Measurements from ENCODE around the gene LUC7L3. TPM values are rescaled to one million over a fixed set of nuclear protein-coding genes. Genes with fewer than 3 reads are reported as not detected.

LUC7L3 gene
- total and polyA plus RNA-seq, 3 experiments from 2014 or later, result 72.5 to 120 (median 113) TPM

GRCh38 chr17:50783193-50783660 lies 63.8 kb downstream of the LUC7L3 start:
- ChIA-PET CTCF (interaction anchor here (0.6 to 3.4 kb wide), 24 partner anchors 10 to 177 kb away, joined by 3 to 22 read pairs (median 4); partner anchors contain the start of genes TOB1 and WFIKKN2), POLR2A (interaction anchor here (0.8 kb wide), 1 partner anchor 69 kb away, joined by 4 read pairs; no protein-coding TSS in a partner anchor)
- Histone ChIP-seq H3K4me3 (ENCODE audit: low read length) (no peak overlapping the region), H3K27me3 (ENCODE audit: insufficient read depth, low read length, poor library complexity, severe bottlenecking) (no peaks in the 10 kb centered on the region), H3K9me3 (ENCODE audit: low read length) (no peaks in the 10 kb centered on the region), H3K27ac (ENCODE audit: low read depth, low read length) (no peak overlapping the region), H3K36me3 (ENCODE audit: insufficient read depth, low read length) (no peaks in the 10 kb centered on the region), H3K4me1 (ENCODE audit: insufficient read depth, low read length) (peaks cover 15% of the 10 kb centered on the region)
- Mint-ChIP-seq H3K27me3 (peaks cover 4 to 11% of the 10 kb centered on the region in 2 donors), H3K36me3 (no peaks in the 10 kb centered on the region), H3K4me1 (peaks cover 31 to 43% (median 41%) of the 10 kb centered on the region in 3 donors), H3K27ac (peak overlapping the region in 4 of 8 donors; percentile 16 to 65 (median 50)), H3K9me3 (no peaks in the 10 kb centered on the region), H3K4me3 (peak overlapping the region in 4 of 7 donors; percentile 10 to 68 (median 34))
- peak; percentile 67 to 81 (median 70) for DNase-seq

GRCh38 chr17:50783905-50784304 lies 64.5 kb downstream of the LUC7L3 start:
- ChIA-PET POLR2A (no interaction called here), CTCF (interaction anchor here (1.4 to 3.4 kb wide), 13 partner anchors 10 to 176 kb away, joined by 3 to 22 read pairs (median 7); no protein-coding TSS in a partner anchor)
- Mint-ChIP-seq H3K27ac (no peak overlapping the region), H3K36me3 (no peaks in the 10 kb centered on the region), H3K9me3 (no peaks in the 10 kb centered on the region), H3K27me3 (peaks cover 4 to 11% of the 10 kb centered on the region in 2 donors), H3K4me3 (no peak overlapping the region), H3K4me1 (peaks cover 28 to 37% (median 35%) of the 10 kb centered on the region in 3 donors)
- no peak overlapping the region for H3K4me3 ChIP-seq (ENCODE audit: low read length)
- DNase-seq, result no peak
- H3K4me1 ChIP-seq (ENCODE audit: insufficient read depth, low read length), result peaks cover 15% of the 10 kb centered on the region
- H3K27me3 ChIP-seq (ENCODE audit: insufficient read depth, low read length, poor library complexity, severe bottlenecking), result no peaks in the 10 kb centered on the region
- H3K36me3 ChIP-seq (ENCODE audit: insufficient read depth, low read length), result no peaks in the 10 kb centered on the region
- no peak overlapping the region for H3K27ac ChIP-seq (ENCODE audit: low read depth, low read length)
- no peaks in the 10 kb centered on the region for H3K9me3 ChIP-seq (ENCODE audit: low read length)

GRCh38 chr17:50785126-50785525 lies 65.7 kb downstream of the LUC7L3 start:
- POLR2A ChIA-PET, result no interaction called here
- Mint-ChIP-seq H3K27me3 (peaks cover 4 to 11% of the 10 kb centered on the region in 2 donors), H3K9me3 (no peaks in the 10 kb centered on the region), H3K4me3 (no peak overlapping the region), H3K27ac (no peak overlapping the region), H3K4me1 (peaks cover 17 to 25% (median 23%) of the 10 kb centered on the region in 3 donors), H3K36me3 (no peaks in the 10 kb centered on the region)
- CTCF ChIA-PET, result interaction anchor here (1.5 to 3.4 kb wide), 6 partner anchors 13 to 169 kb away, joined by 3 to 22 read pairs (median 14); no protein-coding TSS in a partner anchor
- no peaks in the 10 kb centered on the region for H3K27me3 ChIP-seq (ENCODE audit: insufficient read depth, low read length, poor library complexity, severe bottlenecking)
- peaks cover 4% of the 10 kb centered on the region for H3K4me1 ChIP-seq (ENCODE audit: insufficient read depth, low read length)
- no peak overlapping the region for H3K27ac ChIP-seq (ENCODE audit: low read depth, low read length)
- H3K9me3 ChIP-seq (ENCODE audit: low read length), result no peaks in the 10 kb centered on the region
- no peaks in the 10 kb centered on the region for H3K36me3 ChIP-seq (ENCODE audit: insufficient read depth, low read length)
- no peak overlapping the region for H3K4me3 ChIP-seq (ENCODE audit: low read length)
- no peak for DNase-seq

GRCh38 chr17:50785946-50786570 lies 66.7 kb downstream of the LUC7L3 start:
- Mint-ChIP-seq H3K27me3 (peaks cover 4 to 11% of the 10 kb centered on the region in 2 donors), H3K4me3 (no peak overlapping the region), H3K36me3 (no peaks in the 10 kb centered on the region), H3K4me1 (peaks cover 13 to 16% (median 16%) of the 10 kb centered on the region in 3 donors), H3K9me3 (no peaks in the 10 kb centered on the region), H3K27ac (no peak overlapping the region)
- POLR2A ChIA-PET, result no interaction called here
- no peaks in the 10 kb centered on the region for H3K4me1 ChIP-seq (ENCODE audit: insufficient read depth, low read length)
- H3K27me3 ChIP-seq (ENCODE audit: insufficient read depth, low read length, poor library complexity, severe bottlenecking), result no peaks in the 10 kb centered on the region
- H3K4me3 ChIP-seq (ENCODE audit: low read length), result no peak overlapping the region
- H3K9me3 ChIP-seq (ENCODE audit: low read length), result no peaks in the 10 kb centered on the region
- H3K27ac ChIP-seq (ENCODE audit: low read depth, low read length), result no peak overlapping the region
- CTCF ChIA-PET, result interaction anchor here (1.0 kb wide), 1 partner anchor 66 kb away, joined by 3 read pairs; no protein-coding TSS in a partner anchor
- H3K36me3 ChIP-seq (ENCODE audit: insufficient read depth, low read length), result no peaks in the 10 kb centered on the region
- no peak for DNase-seq

GRCh38 chr17:50787106-50787505 lies 67.7 kb downstream of the LUC7L3 start:
- Histone ChIP-seq H3K27ac (ENCODE audit: low read depth, low read length) (no peak overlapping the region), H3K9me3 (ENCODE audit: low read length) (no peaks in the 10 kb centered on the region), H3K36me3 (ENCODE audit: insufficient read depth, low read length) (no peaks in the 10 kb centered on the region), H3K4me1 (ENCODE audit: insufficient read depth, low read length) (no peaks in the 10 kb centered on the region), H3K27me3 (ENCODE audit: insufficient read depth, low read length, poor library complexity, severe bottlenecking) (no peaks in the 10 kb centered on the region), H3K4me3 (ENCODE audit: low read length) (no peak overlapping the region)
- H3K4me1 Mint-ChIP-seq, result peaks cover 9 to 11% (median 10%) of the 10 kb centered on the region in 3 donors
- H3K4me3 Mint-ChIP-seq, result no peak overlapping the region
- ChIA-PET CTCF (interaction anchor here (0.9 to 1.1 kb wide), 3 partner anchors 30 to 65 kb away, joined by 3 read pairs; no protein-coding TSS in a partner anchor), POLR2A (no interaction called here)
- no peaks in the 10 kb centered on the region for H3K36me3 Mint-ChIP-seq
- no peaks in the 10 kb centered on the region for H3K9me3 Mint-ChIP-seq
- no peak overlapping the region for H3K27ac Mint-ChIP-seq
- peaks cover 4 to 11% of the 10 kb centered on the region in 2 donors for H3K27me3 Mint-ChIP-seq
- no peak for DNase-seq

- no peaks in the 10 kb centered on the region for H3K4me1 ChIP-seq (ENCODE audit: insufficient read depth, low read length)
- no peaks in the 10 kb centered on the region for H3K36me3 ChIP-seq (ENCODE audit: insufficient read depth, low read length)
- CTCF ChIA-PET, result no interaction called here
- Mint-ChIP-seq H3K4me1 (peaks cover 0 to 2% (median 0%) of the 10 kb centered on the region in 3 donors), H3K27ac (peak overlapping the region in 1 of 8 donors; percentile 52), H3K27me3 (peaks cover 4 to 6% of the 10 kb centered on the region in 2 donors), H3K9me3 (no peaks in the 10 kb centered on the region), H3K4me3 (no peak overlapping the region), H3K36me3 (no peaks in the 10 kb centered on the region)
- H3K27ac ChIP-seq (ENCODE audit: low read depth, low read length), result no peak overlapping the region
- H3K27me3 ChIP-seq (ENCODE audit: insufficient read depth, low read length, poor library complexity, severe bottlenecking), result no peaks in the 10 kb centered on the region
- no peaks in the 10 kb centered on the region for H3K9me3 ChIP-seq (ENCODE audit: low read length)
- POLR2A ChIA-PET, result no interaction called here
- no peak for DNase-seq
- no peak overlapping the region for H3K4me3 ChIP-seq (ENCODE audit: low read length)
Measured at GRCh38 chr17:50790618-50791017, 71.2 kb downstream of the LUC7L3 start.

- Mint-ChIP-seq H3K4me3 (no peak overlapping the region), H3K9me3 (no peaks in the 10 kb centered on the region), H3K27ac (no peak overlapping the region), H3K4me1 (peaks cover 0 to 2% (median 0%) of the 10 kb centered on the region in 3 donors), H3K27me3 (peaks cover 0 to 6% of the 10 kb centered on the region in 2 donors), H3K36me3 (no peaks in the 10 kb centered on the region)
- H3K27me3 ChIP-seq (ENCODE audit: insufficient read depth, low read length, poor library complexity, severe bottlenecking), result no peaks in the 10 kb centered on the region
- no peaks in the 10 kb centered on the region for H3K36me3 ChIP-seq (ENCODE audit: insufficient read depth, low read length)
- no peak overlapping the region for H3K4me3 ChIP-seq (ENCODE audit: low read length)
- no peaks in the 10 kb centered on the region for H3K4me1 ChIP-seq (ENCODE audit: insufficient read depth, low read length)
- H3K9me3 ChIP-seq (ENCODE audit: low read length), result no peaks in the 10 kb centered on the region
- ChIA-PET POLR2A (no interaction called here), CTCF (interaction anchor here (4.8 kb wide), 1 partner anchor 9 kb away, joined by 13 read pairs; no protein-coding TSS in a partner anchor)
- H3K27ac ChIP-seq (ENCODE audit: low read depth, low read length), result no peak overlapping the region
- DNase-seq, result no peak
Measured at GRCh38 chr17:50792132-50792531, 72.7 kb downstream of the LUC7L3 start.

- Histone ChIP-seq H3K27me3 (ENCODE audit: insufficient read depth, low read length, poor library complexity, severe bottlenecking) (no peaks in the 10 kb centered on the region), H3K9me3 (ENCODE audit: low read length) (no peaks in the 10 kb centered on the region), H3K4me1 (ENCODE audit: insufficient read depth, low read length) (no peaks in the 10 kb centered on the region), H3K36me3 (ENCODE audit: insufficient read depth, low read length) (no peaks in the 10 kb centered on the region), H3K27ac (ENCODE audit: low read depth, low read length) (no peak overlapping the region), H3K4me3 (ENCODE audit: low read length) (no peak overlapping the region)
- CTCF ChIA-PET, result interaction anchor here (4.8 kb wide), 1 partner anchor 10 kb away, joined by 13 read pairs; no protein-coding TSS in a partner anchor
- H3K27me3 Mint-ChIP-seq, result peaks cover 0 to 2% of the 10 kb centered on the region in 2 donors
- no peak overlapping the region for H3K4me3 Mint-ChIP-seq
- POLR2A ChIA-PET, result no interaction called here
- no peak for DNase-seq
- H3K27ac Mint-ChIP-seq, result no peak overlapping the region
- H3K36me3 Mint-ChIP-seq, result no peaks in the 10 kb centered on the region
- peaks cover 0 to under 1% (median 0%) of the 10 kb centered on the region in 3 donors for H3K4me1 Mint-ChIP-seq
- no peaks in the 10 kb centered on the region for H3K9me3 Mint-ChIP-seq
Measured at GRCh38 chr17:50793007-50793406, 73.6 kb downstream of the LUC7L3 start.

Measured in CD8-positive, alpha-beta memory T cell (primary cell).